DND-41 (cell line): ENCODE data around the gene CTXN2.

ENCODE experiments used
- ATAC-seq: fragments of 200-7000 bp; cut with Tn5 transposase; 3 replicates; pipeline ENCODE4 v1.9.1; 2021; ENCODE audit warnings: low read depth; ENCODE audit not compliant: insufficient read depth
- DNase-seq: peaks from one replicate; pipeline ENCODE4 v3.0.0-alpha.2; 2020
- H2AFZ ChIP-seq: 2 replicates; pipeline ENCODE4 v1.6.0; 2012; ENCODE audit warnings: low read depth, low read length
- H3K27ac ChIP-seq: 2 replicates; pipeline ENCODE4 v1.5.1; 2012; ENCODE audit warnings: low read length, inconsistent platforms
- H3K27me3 ChIP-seq: fragments of 200-600 bp; sonication (generic); 2 replicates; pipeline ENCODE4 v1.6.0; 2012; ENCODE audit warnings: low read length, mild to moderate bottlenecking, inconsistent platforms; ENCODE audit not compliant: insufficient read depth, poor library complexity
- H3K36me3 ChIP-seq: 2 replicates; pipeline ENCODE4 v1.5.1; 2012; ENCODE audit warnings: low read length, inconsistent platforms; ENCODE audit not compliant: insufficient read depth
- H3K4me1 ChIP-seq: 2 replicates; pipeline ENCODE4 v1.5.1; 2012; ENCODE audit warnings: mild to moderate bottlenecking, low read length; ENCODE audit not compliant: insufficient read depth
- H3K4me2 ChIP-seq: 2 replicates; pipeline ENCODE4 v1.6.0; 2012; ENCODE audit warnings: mild to moderate bottlenecking, moderate library complexity, low read length, inconsistent platforms; ENCODE audit not compliant: insufficient read depth
- H3K4me3 ChIP-seq, 2 experiments: fragments of 200-600 bp in 1 of 2; shearing (Covaris generic) in 1 of 2; 2 replicates each; pipeline ENCODE4 v1.5.1; 2012 to 2016; ENCODE audit warnings: inconsistent platforms in 2 of 2, low read length in 2 of 2, mild to moderate bottlenecking in 2 of 2, low read depth in 1 of 2, moderate library complexity in 1 of 2
- H3K79me2 ChIP-seq: 2 replicates; pipeline ENCODE4 v1.6.0; 2012; ENCODE audit warnings: low read length, inconsistent platforms; ENCODE audit not compliant: insufficient read depth
- H3K9ac ChIP-seq: 2 replicates; pipeline ENCODE4 v1.6.0; 2012; ENCODE audit warnings: low read depth, mild to moderate bottlenecking, inconsistent platforms, low read length, moderate library complexity
- H3K9me3 ChIP-seq: 2 replicates; pipeline ENCODE4 v1.5.1; 2012; ENCODE audit warnings: low read length, moderate library complexity, mild to moderate bottlenecking, inconsistent platforms; ENCODE audit not compliant: insufficient read depth, severe bottlenecking
- H4K20me1 ChIP-seq: 2 replicates; pipeline ENCODE4 v1.6.0; 2012; ENCODE audit warnings: low read length; ENCODE audit not compliant: insufficient read depth
- CTCF ChIP-seq: IDR thresholded peaks from 2 replicates; pipeline ENCODE4 v1.5.1; 2012; ENCODE audit warnings: borderline replicate concordance, low read length, moderate library complexity, mild to moderate bottlenecking; ENCODE audit not compliant: poor library complexity, severe bottlenecking; ENCODE audit errors: extremely low read depth
- EZH2 ChIP-seq: IDR thresholded peaks from 3 replicates; pipeline ENCODE4 v1.6.1; 2012; ENCODE audit warnings: borderline replicate concordance, low read depth, mild to moderate bottlenecking, moderate library complexity, low read length, inconsistent platforms; ENCODE audit not compliant: severe bottlenecking

The CTXN2 gene

GRCh38 chr15:48191574-48192225 lies at the start of gene CTXN2:
Gene CTXN2 (plus strand): TSS chr15:48191665. CDS start chr15:48201301, 9,636 bp downstream.
- Histone ChIP-seq H3K27me3 (no peaks in the 10 kb centered on the region), H3K36me3 (no peaks in the 10 kb centered on the region), H3K4me1 (no peaks in the 10 kb centered on the region), H3K79me2 (no peaks in the 10 kb centered on the region), H3K9ac (no peak within 1 kb of the TSS), H4K20me1 (no peaks in the 10 kb centered on the region), H3K27ac (no peak within 1 kb of the TSS), H3K4me3 (no peak within 1 kb of the TSS), H2AFZ (no peak within 1 kb of the TSS), H3K9me3 (no peaks in the 10 kb centered on the region), H3K4me2 (no peak within 1 kb of the TSS)
- TF ChIP-seq CTCF (no peak), EZH2 (no peak)
- ATAC-seq: no peak
- no peak for DNase-seq

- no peak overlapping the region for H3K27ac ChIP-seq
- H3K4me3 ChIP-seq: no peak overlapping the region
- no peak overlapping the region for H2AFZ ChIP-seq
- ATAC-seq (no peak), DNase-seq (no peak)
- no peaks in the 10 kb centered on the region for H4K20me1 ChIP-seq
- no peak overlapping the region for H3K9ac ChIP-seq
- no peak overlapping the region for H3K4me2 ChIP-seq
- no peaks in the 10 kb centered on the region for H3K27me3 ChIP-seq
- TF ChIP-seq CTCF (no peak), EZH2 (no peak)
- H3K4me1 ChIP-seq: no peaks in the 10 kb centered on the region
- no peaks in the 10 kb centered on the region for H3K9me3 ChIP-seq
- no peaks in the 10 kb centered on the region for H3K36me3 ChIP-seq
- H3K79me2 ChIP-seq: no peaks in the 10 kb centered on the region
Measured at GRCh38 chr15:48143856-48144255, 47.6 kb upstream of the CTXN2 start.

- Histone ChIP-seq H3K27me3 (no peaks in the 10 kb centered on the region), H3K4me1 (no peaks in the 10 kb centered on the region), H3K79me2 (no peaks in the 10 kb centered on the region), H2AFZ (no peak overlapping the region), H3K4me2 (no peak overlapping the region), H3K4me3 (no peak overlapping the region), H3K9ac (no peak overlapping the region), H3K9me3 (no peaks in the 10 kb centered on the region), H3K27ac (no peak overlapping the region), H3K36me3 (no peaks in the 10 kb centered on the region; the same call in 1 of the 2 replicates), H4K20me1 (no peaks in the 10 kb centered on the region)
- ATAC-seq (no peak), DNase-seq (no peak)
- no peak for TF ChIP-seq EZH2
- no peak for TF ChIP-seq CTCF
Measured at GRCh38 chr15:48144889-48145288, 46.6 kb upstream of the CTXN2 start.
